Mesendoderm (in vitro differentiated cells): ENCODE data around the gene SLC44A1.

Source experiments
- DNase-seq: peaks from one replicate; pipeline ENCODE4 v3.0.0; 2013
- H2AK5ac ChIP-seq: 2 replicates; pipeline ENCODE4 v1.6.1; 2013; ENCODE audit warnings: low read length, inconsistent platforms
- H2BK120ac ChIP-seq: 2 replicates; pipeline ENCODE4 v1.6.1; 2013; ENCODE audit warnings: low read depth, mild to moderate bottlenecking, low read length, moderate library complexity, mixed read lengths
- H2BK15ac ChIP-seq: replicated peaks from 2 replicates; pipeline ENCODE4 v1.6.1; 2013; ENCODE audit warnings: low read depth, mild to moderate bottlenecking, moderate library complexity
- H2BK5ac ChIP-seq: 2 replicates; pipeline ENCODE4 v1.6.1; 2013; ENCODE audit warnings: low read length, inconsistent platforms
- H3K18ac ChIP-seq: 2 replicates; pipeline ENCODE4 v1.6.1; 2013; ENCODE audit warnings: mild to moderate bottlenecking, low read length, mixed read lengths
- H3K23ac ChIP-seq: one replicate; pipeline ENCODE4 v1.6.1; 2013; ENCODE audit warnings: low read length
- H3K27ac ChIP-seq: 2 replicates; pipeline ENCODE4 v1.5.1; 2013; ENCODE audit warnings: low read depth, mild to moderate bottlenecking, inconsistent platforms, low read length, moderate library complexity
- H3K27me3 ChIP-seq: 2 replicates; pipeline ENCODE4 v1.6.1; 2013; ENCODE audit warnings: low read length, control low read depth, mild to moderate bottlenecking, inconsistent platforms; ENCODE audit not compliant: insufficient read depth, poor library complexity
- H3K36me3 ChIP-seq: 2 replicates; pipeline ENCODE4 v1.6.1; 2013; ENCODE audit warnings: low read length, inconsistent platforms; ENCODE audit not compliant: control insufficient read depth, insufficient read depth
- H3K4ac ChIP-seq: one replicate; pipeline ENCODE4 v1.6.1; 2013; ENCODE audit warnings: low read depth, mild to moderate bottlenecking, low read length, moderate library complexity
- H3K4me1 ChIP-seq: 2 replicates; pipeline ENCODE4 v1.6.1; 2013; ENCODE audit warnings: low read depth, low read length, inconsistent platforms; ENCODE audit not compliant: control insufficient read depth
- H3K4me2 ChIP-seq: 2 replicates; pipeline ENCODE4 v1.6.1; 2013; ENCODE audit warnings: low read length
- H3K4me3 ChIP-seq: 2 replicates; pipeline ENCODE4 v1.5.1; 2013; ENCODE audit warnings: mild to moderate bottlenecking, low read length
- H3K56ac ChIP-seq: one replicate; pipeline ENCODE4 v1.6.1; 2013; ENCODE audit warnings: low read length
- H3K79me1 ChIP-seq: 2 replicates; pipeline ENCODE4 v1.6.1; 2013; ENCODE audit warnings: low read length, inconsistent platforms
- H3K79me2 ChIP-seq: 2 replicates; pipeline ENCODE4 v1.6.1; 2013; ENCODE audit warnings: mild to moderate bottlenecking, low read length; ENCODE audit not compliant: control insufficient read depth, insufficient read depth
- H3K9ac ChIP-seq: 2 replicates; pipeline ENCODE4 v1.6.1; 2013; ENCODE audit warnings: low read length, inconsistent platforms
- H4K5ac ChIP-seq: one replicate; pipeline ENCODE4 v1.6.1; 2013; ENCODE audit warnings: low read length
- H4K8ac ChIP-seq: one replicate; pipeline ENCODE4 v1.6.1; 2013; ENCODE audit warnings: low read depth, mild to moderate bottlenecking, control low read depth, low read length, moderate library complexity
- WGBS: extraction: QIAGEN DNeasy Blood & Tissue Kit; methylation state at CpG from one replicate; pipeline ENCODE4 v1.1.7; 2013; ENCODE audit warnings: low lambda C conversion rate, missing lambda C conversion rate; ENCODE audit not compliant: insufficient coverage; ENCODE audit errors: extremely low coverage; 5-methylcytosine and 5-hydroxymethylcytosine counted together

SLC44A1 gene

DNA sequence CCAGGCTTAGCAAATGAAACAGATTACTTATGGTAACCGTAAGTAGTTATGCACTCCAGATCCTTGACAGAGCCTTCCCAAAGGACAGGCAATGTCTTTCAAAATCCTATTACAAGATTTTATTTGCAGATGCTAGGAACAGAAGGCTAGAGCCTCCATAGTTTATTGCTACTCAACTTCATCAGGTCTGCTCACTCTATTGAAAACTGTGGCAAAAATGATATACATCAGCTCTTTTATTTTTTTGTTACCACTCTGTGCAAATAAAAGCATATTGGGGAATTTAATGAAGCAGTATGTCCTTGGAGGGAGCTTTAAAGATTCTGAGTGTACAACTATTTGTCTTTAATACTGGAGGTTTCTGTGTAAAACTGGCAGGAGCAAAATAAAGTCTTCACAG lies 46.5 kb downstream of the SLC44A1 start:
- no peak overlapping the region for H3K4me3 ChIP-seq
- peak overlapping the region; percentile 13 for H2AK5ac ChIP-seq
- H3K56ac ChIP-seq, result no peak overlapping the region
- no peak overlapping the region for H3K9ac ChIP-seq
- H2BK120ac ChIP-seq, result no peak overlapping the region
- H2BK15ac ChIP-seq, result no peak overlapping the region
- no peak overlapping the region for H4K5ac ChIP-seq
- H3K79me2 ChIP-seq, result peaks cover 11% of the 10 kb centered on the region
- no peaks in the 10 kb centered on the region for H3K36me3 ChIP-seq
- H3K4me2 ChIP-seq, result no peak overlapping the region
- peaks cover 10% of the 10 kb centered on the region for H3K79me1 ChIP-seq
- H4K8ac ChIP-seq, result no peak overlapping the region
- H3K4me1 ChIP-seq, result peaks cover 8% of the 10 kb centered on the region
- no peak overlapping the region for H3K27ac ChIP-seq
- no peak overlapping the region for H2BK5ac ChIP-seq
- no peak overlapping the region for H3K23ac ChIP-seq
- H3K27me3 ChIP-seq, result no peaks in the 10 kb centered on the region
- no peak for DNase-seq
- WGBS, result no CpG with 5 or more reads among the region's 1 CpG
- peak overlapping the region; percentile 16 for H3K18ac ChIP-seq
- peak overlapping the region; percentile 86 for H3K4ac ChIP-seq

DNA sequence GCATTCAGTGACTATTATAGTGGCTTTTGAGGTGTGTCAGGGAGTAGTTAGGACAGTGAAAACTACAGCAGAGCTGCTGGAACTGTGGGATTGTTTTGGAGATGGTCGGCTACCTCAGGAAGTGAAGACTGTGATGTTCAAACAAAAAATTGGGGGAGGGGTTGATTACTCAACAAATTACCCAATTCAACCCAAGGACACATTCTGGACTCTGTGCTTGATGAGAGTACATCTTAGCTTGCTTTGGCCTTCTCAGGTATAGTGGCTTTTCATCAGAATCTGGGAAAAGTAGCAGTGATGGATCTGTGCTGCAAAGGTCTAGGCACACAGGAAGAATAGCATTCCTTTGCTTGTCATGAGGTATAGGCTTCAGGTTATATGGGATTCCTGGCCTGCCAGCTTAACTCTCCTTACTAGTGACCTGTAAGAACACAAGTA lies 47.0 kb downstream of the SLC44A1 start:
- Histone ChIP-seq H3K27me3 (no peaks in the 10 kb centered on the region), H3K4me1 (peaks cover 10% of the 10 kb centered on the region), H2BK15ac (no peak overlapping the region), H3K4ac (peak overlapping the region; percentile 86), H2BK120ac (no peak overlapping the region), H2BK5ac (peak overlapping the region; percentile 35), H3K4me2 (no peak overlapping the region), H4K5ac (no peak overlapping the region), H4K8ac (no peak overlapping the region), H3K18ac (peak overlapping the region; percentile 16), H3K23ac (no peak overlapping the region), H3K4me3 (no peak overlapping the region), H2AK5ac (peak overlapping the region; percentile 13), H3K79me2 (peaks cover 10% of the 10 kb centered on the region), H3K56ac (no peak overlapping the region), H3K79me1 (peaks cover 8% of the 10 kb centered on the region), H3K27ac (no peak overlapping the region), H3K9ac (no peak overlapping the region), H3K36me3 (no peaks in the 10 kb centered on the region)
- no CpG with 5 or more reads among the region's 1 CpG for WGBS
- no peak for DNase-seq

DNA sequence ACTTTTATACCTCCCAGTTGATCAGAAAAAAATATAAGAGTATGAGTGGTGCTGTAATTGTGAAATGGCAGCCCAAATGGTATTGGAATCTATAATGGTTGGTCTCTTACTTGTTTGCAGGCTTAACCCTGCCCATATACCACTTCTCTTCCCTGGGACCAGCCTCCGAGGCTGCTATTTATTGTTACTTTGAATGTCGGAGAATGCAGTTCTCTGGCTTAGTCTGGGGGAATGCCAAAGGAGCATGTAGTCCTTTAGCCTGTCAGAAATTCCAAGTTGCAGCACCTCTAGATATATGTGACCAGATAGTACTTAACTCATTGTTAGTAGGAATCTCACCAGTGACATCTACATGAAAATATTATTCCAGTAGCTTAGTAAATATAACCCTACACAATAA lies 47.5 kb downstream of the SLC44A1 start:
- H3K79me2 ChIP-seq, result peaks cover 10% of the 10 kb centered on the region
- H2BK5ac ChIP-seq, result no peak overlapping the region
- peak overlapping the region; percentile 37 for H3K27ac ChIP-seq
- H3K4me1 ChIP-seq, result peaks cover 10% of the 10 kb centered on the region
- no peak overlapping the region for H3K4me2 ChIP-seq
- no peaks in the 10 kb centered on the region for H3K36me3 ChIP-seq
- peak; percentile 77 for DNase-seq
- H3K18ac ChIP-seq, result peak overlapping the region; percentile 60
- no peak overlapping the region for H3K9ac ChIP-seq
- H2AK5ac ChIP-seq, result no peak overlapping the region
- peak overlapping the region; percentile 74 for H2BK15ac ChIP-seq
- peaks cover 8% of the 10 kb centered on the region for H3K79me1 ChIP-seq
- no peak overlapping the region for H3K56ac ChIP-seq
- H3K27me3 ChIP-seq, result no peaks in the 10 kb centered on the region
- H3K4ac ChIP-seq, result no peak overlapping the region
- H4K8ac ChIP-seq, result no peak overlapping the region
- no peak overlapping the region for H3K4me3 ChIP-seq
- H3K23ac ChIP-seq, result no peak overlapping the region
- WGBS, result no CpG with 5 or more reads among the region's 2 CpGs
- H2BK120ac ChIP-seq, result no peak overlapping the region
- no peak overlapping the region for H4K5ac ChIP-seq

DNA sequence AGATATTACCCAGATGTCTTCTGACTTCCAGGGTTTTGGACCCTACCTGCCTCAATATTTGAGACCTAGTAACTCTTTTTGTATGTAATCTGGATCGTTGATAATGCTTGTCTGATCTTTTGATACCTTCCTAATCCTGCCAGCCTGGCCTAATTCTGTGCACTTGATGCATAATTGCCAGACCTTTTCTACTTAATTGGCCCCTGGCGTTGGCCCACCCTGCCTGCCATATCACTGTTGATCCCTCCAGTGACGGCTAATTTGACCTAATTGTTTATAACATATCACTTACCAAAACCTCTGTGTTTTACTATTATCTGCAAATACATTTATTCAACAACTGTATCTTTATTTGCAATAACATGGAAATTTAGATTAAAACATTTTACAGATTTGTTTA lies 49.0 kb downstream of the SLC44A1 start:
- Histone ChIP-seq H3K27me3 (no peaks in the 10 kb centered on the region), H3K4me3 (no peak overlapping the region), H2BK15ac (no peak overlapping the region), H3K4me2 (no peak overlapping the region), H4K5ac (no peak overlapping the region), H2BK120ac (no peak overlapping the region), H3K9ac (no peak overlapping the region), H3K56ac (no peak overlapping the region), H2AK5ac (no peak overlapping the region), H3K4me1 (peaks cover 10% of the 10 kb centered on the region), H3K27ac (no peak overlapping the region), H2BK5ac (no peak overlapping the region), H3K18ac (no peak overlapping the region), H3K4ac (no peak overlapping the region), H3K79me2 (peaks cover 10% of the 10 kb centered on the region), H3K23ac (no peak overlapping the region), H4K8ac (no peak overlapping the region), H3K36me3 (no peaks in the 10 kb centered on the region), H3K79me1 (peaks cover 8% of the 10 kb centered on the region)
- DNase-seq, result no peak
- no CpG with 5 or more reads among the region's 3 CpGs for WGBS

DNA sequence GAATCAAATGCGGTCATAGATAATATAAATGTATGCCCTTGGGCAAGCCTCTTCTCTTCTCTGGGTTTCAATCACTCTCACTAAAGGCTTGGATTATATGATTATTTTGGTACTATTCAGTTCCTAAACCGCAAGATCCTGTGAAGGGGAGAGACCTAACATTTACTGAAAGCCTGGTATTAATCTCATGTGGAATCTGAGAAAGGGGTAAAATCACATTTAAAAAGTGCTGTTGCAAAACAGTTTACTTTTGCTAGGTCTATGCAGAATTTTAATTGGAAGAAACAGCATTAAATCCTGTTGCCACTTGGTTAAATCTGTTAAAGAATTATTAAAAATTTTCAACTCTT lies 50.7 kb downstream of the SLC44A1 start:
- no peak for DNase-seq
- Histone ChIP-seq H3K4me2 (no peak overlapping the region), H3K4me1 (peaks cover 17% of the 10 kb centered on the region)

DNA sequence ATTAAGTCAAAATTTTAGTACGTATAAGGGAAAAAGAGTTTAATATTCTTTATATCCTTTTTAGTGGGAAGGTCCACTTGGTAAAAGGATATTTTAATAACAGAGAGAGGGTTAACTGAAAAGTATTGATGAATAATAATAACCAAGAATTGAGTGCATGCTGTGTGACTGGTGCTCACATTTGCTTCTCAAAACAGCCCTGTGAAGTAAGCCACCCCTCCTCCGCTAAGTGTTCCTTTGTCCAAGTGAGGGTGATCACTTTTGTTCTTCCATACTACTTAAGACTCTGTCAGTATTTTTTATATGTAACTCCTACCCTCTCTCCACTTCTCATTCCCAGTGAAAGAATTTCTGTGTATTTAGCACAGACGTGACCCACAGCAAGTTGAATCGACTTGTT lies 51.5 kb downstream of the SLC44A1 start:
- no peak overlapping the region for H3K56ac ChIP-seq
- peaks cover 6% of the 10 kb centered on the region for H3K79me1 ChIP-seq
- H3K27ac ChIP-seq, result no peak overlapping the region
- no peak overlapping the region for H2BK15ac ChIP-seq
- no peaks in the 10 kb centered on the region for H3K27me3 ChIP-seq
- no peak overlapping the region for H3K4ac ChIP-seq
- no peak overlapping the region for H2AK5ac ChIP-seq
- peak overlapping the region; percentile 84 for H3K18ac ChIP-seq
- no peak overlapping the region for H3K23ac ChIP-seq
- no CpG with 5 or more reads among the region's 4 CpGs for WGBS
- H2BK120ac ChIP-seq, result peak overlapping the region; percentile 82
- H3K36me3 ChIP-seq, result no peaks in the 10 kb centered on the region
- H4K5ac ChIP-seq, result no peak overlapping the region
- H4K8ac ChIP-seq, result no peak overlapping the region
- no peak overlapping the region for H3K9ac ChIP-seq
- H3K4me3 ChIP-seq, result no peak overlapping the region
- no peak overlapping the region for H2BK5ac ChIP-seq
- H3K4me2 ChIP-seq, result no peak overlapping the region
- no peak for DNase-seq
- H3K79me2 ChIP-seq, result peaks cover 10% of the 10 kb centered on the region
- H3K4me1 ChIP-seq, result peaks cover 15% of the 10 kb centered on the region

More for the DNA sequence above, 50.7 kb downstream of the SLC44A1 start:
- no peak overlapping the region for H3K56ac ChIP-seq
- no peak overlapping the region for H3K4ac ChIP-seq
- peaks cover 10% of the 10 kb centered on the region for H3K79me2 ChIP-seq
- H4K8ac ChIP-seq, result no peak overlapping the region
- H2AK5ac ChIP-seq, result no peak overlapping the region
- no peaks in the 10 kb centered on the region for H3K27me3 ChIP-seq
- no peak overlapping the region for H3K4me3 ChIP-seq
- H3K18ac ChIP-seq, result no peak overlapping the region
- no peak overlapping the region for H3K9ac ChIP-seq
- peaks cover 6% of the 10 kb centered on the region for H3K79me1 ChIP-seq
- no peaks in the 10 kb centered on the region for H3K36me3 ChIP-seq
- no peak overlapping the region for H2BK120ac ChIP-seq
- H3K27ac ChIP-seq, result no peak overlapping the region
- no CpG with 5 or more reads among the region's 2 CpGs for WGBS
- no peak overlapping the region for H3K23ac ChIP-seq
- no peak overlapping the region for H2BK15ac ChIP-seq
- H4K5ac ChIP-seq, result no peak overlapping the region
- H2BK5ac ChIP-seq, result no peak overlapping the region
